ENCODE results near the gene MIF.
A peak's percentile ranks its signal among the peaks of the same experiment; 100 is the strongest.
"Not testable (repeated sequence)": the region's sequence is repeated elsewhere in the genome, so short reads cannot be mapped to it uniquely, and the experiment has no call there.

Gene MIF

GRCh38 chr22:23904573-23905254, 10.5 kb downstream of the MIF start:
- DNase-seq = no peak

- no peak for DNase-seq
These were observed 12.5 kb downstream of the MIF start for GRCh38 chr22:23906641-23907040.

GRCh38 chr22:23907423-23907822, 13.2 kb downstream of the MIF start:
- not testable (repeated sequence) for DNase-seq

GRCh38 chr22:23908587-23909205, 14.5 kb downstream of the MIF start:
- DNase-seq = no peak

GRCh38 chr22:23909296-23909898, 15.2 kb downstream of the MIF start:
- DNase-seq = no peak

GRCh38 chr22:23910496-23911190, 16.5 kb downstream of the MIF start:
- DNase-seq = no peak

GRCh38 chr22:23911318-23911980, 17.3 kb downstream of the MIF start:
- no peak for DNase-seq

- no peak for DNase-seq
These were observed 18.2 kb downstream of the MIF start for GRCh38 chr22:23912293-23912903.

GRCh38 chr22:23913306-23913660, 19.1 kb downstream of the MIF start:
- DNase-seq = peak; percentile 27

GRCh38 chr22:23913661-23914353, 19.6 kb downstream of the MIF start:
- peak; percentile 100 for DNase-seq

- DNase-seq = no peak
These were observed 21.1 kb downstream of the MIF start for GRCh38 chr22:23915290-23915689.

GRCh38 chr22:23920267-23920611, 26.1 kb downstream of the MIF start:
- not testable (repeated sequence) for DNase-seq

GRCh38 chr22:23921586-23922201, 27.5 kb downstream of the MIF start:
- DNase-seq = not testable (repeated sequence)

- no peak for DNase-seq
These were observed 28.7 kb downstream of the MIF start for GRCh38 chr22:23922921-23923320.

- no peak for DNase-seq
These were observed 30.9 kb downstream of the MIF start for GRCh38 chr22:23925020-23925606.

- no peak for DNase-seq
These were observed 32.4 kb downstream of the MIF start for GRCh38 chr22:23926561-23926960.

GRCh38 chr22:23938328-23939016, 44.3 kb downstream of the MIF start:
- DNase-seq = no peak

GRCh38 chr22:23939017-23939357, 44.8 kb downstream of the MIF start:
- no peak for DNase-seq

GRCh38 chr22:23940166-23940565, 46.0 kb downstream of the MIF start:
- not testable (repeated sequence) for DNase-seq
